Caco-2 (cell line): ENCODE measurements around the gene HES7. TPM values are rescaled to one million over a fixed set of nuclear protein-coding genes. Genes with fewer than 3 reads are reported as not detected.

ENCODE experiments used
- BruUV-seq: library from RNA; stranded (reverse); fragments of 400-500 nt; replicated peaks from 2 replicates; lab custom pipeline; 2021; lab: Mats Ljungman, UMichigan
- CTCF ChIA-PET: fragments of 300-600 bp; sonication (Branson Sonifier 250); formaldehyde crosslinking; loops from one replicate; lab custom pipeline; 2022; ENCODE audit warnings: antibody characterized with exemption; lab: Charles Lee
- POLR2A ChIA-PET: fragments of 300-600 bp; sonication (Branson Sonifier 250); formaldehyde crosslinking; loops from one replicate; lab custom pipeline; 2022; ENCODE audit warnings: antibody characterized with exemption; lab: Charles Lee
- DNase-seq, 2 experiments: peaks; one replicate each; pipeline versions ENCODE4 v3.0.0 to v3.0.0-alpha.2; 2020 to 2022
- H3K27me3 ChIP-seq: replicated peaks from 2 replicates; pipeline ENCODE4 v1.6.0; 2011; ENCODE audit warnings: low read length; ENCODE audit not compliant: control insufficient read depth, insufficient read depth
- H3K36me3 ChIP-seq: 2 replicates; pipeline ENCODE4 v1.5.1; 2011; ENCODE audit warnings: low read length; ENCODE audit not compliant: control insufficient read depth, insufficient read depth
- H3K4me1 ChIP-seq: fragments of 250-450 bp; sonication (Bioruptor Pico); 2 replicates; pipeline ENCODE4 v1.5.1; 2020; ENCODE audit warnings: mild to moderate bottlenecking
- H3K4me3 ChIP-seq: 2 replicates; pipeline ENCODE4 v1.5.1; 2011; ENCODE audit warnings: low read depth, mild to moderate bottlenecking, control low read depth, low read length
- H3K9me3 ChIP-seq: fragments of 250-450 bp; sonication (Bioruptor Pico); 2 replicates; pipeline ENCODE4 v1.5.1; 2020; ENCODE audit warnings: mild to moderate bottlenecking, moderate library complexity
- H3K27ac Mint-ChIP-seq: one replicate; pipeline ENCODE4 v1.8.0; 2022; ENCODE audit warnings: mixed read lengths; ENCODE audit not compliant: unreplicated experiment
- H3K27me3 Mint-ChIP-seq: one replicate; pipeline ENCODE4 v1.8.0; 2022; ENCODE audit warnings: mixed read lengths; ENCODE audit not compliant: insufficient read depth, unreplicated experiment
- H3K36me3 Mint-ChIP-seq: one replicate; pipeline ENCODE4 v1.8.0; 2022; ENCODE audit warnings: mild to moderate bottlenecking, mixed read lengths; ENCODE audit not compliant: insufficient read depth, unreplicated experiment
- H3K4me1 Mint-ChIP-seq: one replicate; pipeline ENCODE4 v1.8.0; 2022; ENCODE audit warnings: low read depth, mixed read lengths; ENCODE audit not compliant: unreplicated experiment
- H3K4me3 Mint-ChIP-seq: one replicate; pipeline ENCODE4 v1.8.0; 2022; ENCODE audit warnings: mild to moderate bottlenecking, moderate library complexity, mixed read lengths; ENCODE audit not compliant: unreplicated experiment
- H3K9me3 Mint-ChIP-seq: one replicate; pipeline ENCODE4 v1.8.0; 2022; ENCODE audit warnings: mixed read lengths; ENCODE audit not compliant: unreplicated experiment
- intact Hi-C: fragments of 100-400 bp; cut with micrococcal nuclease; formaldehyde crosslinking; loops from one replicate; pipeline ENCODE4 v1.10.0; 2022; ENCODE audit not compliant: unreplicated experiment
- total RNA-seq: library from RNA; stranded (reverse); gene quantifications from 2 replicates; pipeline ENCODE4 v1.2.3, GENCODE V29; 2022
- TF ChIP-seq, protein P1 (sequence below), 2 experiments: fragments of 200-600 bp in 1 of 2; IDR thresholded peaks; 1 replicate in 1 of 2; 2 replicates in 1 of 2; pipeline versions ENCODE4 v1.5.1 to v1.8.0; 2011 to 2022; ENCODE audit warnings: antibody characterized with exemption in 1 of 2, control low read depth in 1 of 2, inconsistent platforms in 1 of 2, low read depth in 1 of 2, low read length in 1 of 2, mild to moderate bottlenecking in 1 of 2, moderate library complexity in 1 of 2; ENCODE audit not compliant: insufficient read depth in 1 of 2, severe bottlenecking in 1 of 2, unreplicated experiment in 1 of 2

Gene HES7
- total RNA-seq, 1 experiment from 2014 or later = not detected

- Mint-ChIP-seq H3K27ac (no peak overlapping the region), H3K27me3 (peaks cover 3% of the 10 kb centered on the region), H3K9me3 (no peaks in the 10 kb centered on the region), H3K4me1 (peaks cover 5% of the 10 kb centered on the region), H3K36me3 (peaks cover 10% of the 10 kb centered on the region), H3K4me3 (no peak overlapping the region)
- TF ChIP-seq, protein P1, sequence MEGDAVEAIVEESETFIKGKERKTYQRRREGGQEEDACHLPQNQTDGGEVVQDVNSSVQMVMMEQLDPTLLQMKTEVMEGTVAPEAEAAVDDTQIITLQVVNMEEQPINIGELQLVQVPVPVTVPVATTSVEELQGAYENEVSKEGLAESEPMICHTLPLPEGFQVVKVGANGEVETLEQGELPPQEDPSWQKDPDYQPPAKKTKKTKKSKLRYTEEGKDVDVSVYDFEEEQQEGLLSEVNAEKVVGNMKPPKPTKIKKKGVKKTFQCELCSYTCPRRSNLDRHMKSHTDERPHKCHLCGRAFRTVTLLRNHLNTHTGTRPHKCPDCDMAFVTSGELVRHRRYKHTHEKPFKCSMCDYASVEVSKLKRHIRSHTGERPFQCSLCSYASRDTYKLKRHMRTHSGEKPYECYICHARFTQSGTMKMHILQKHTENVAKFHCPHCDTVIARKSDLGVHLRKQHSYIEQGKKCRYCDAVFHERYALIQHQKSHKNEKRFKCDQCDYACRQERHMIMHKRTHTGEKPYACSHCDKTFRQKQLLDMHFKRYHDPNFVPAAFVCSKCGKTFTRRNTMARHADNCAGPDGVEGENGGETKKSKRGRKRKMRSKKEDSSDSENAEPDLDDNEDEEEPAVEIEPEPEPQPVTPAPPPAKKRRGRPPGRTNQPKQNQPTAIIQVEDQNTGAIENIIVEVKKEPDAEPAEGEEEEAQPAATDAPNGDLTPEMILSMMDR (IDR thresholded peaks at IDR 0.05; ENCODE audit: insufficient read depth in 1 of 2, low read depth in 1 of 2, low read length in 1 of 2, severe bottlenecking in 1 of 2, unreplicated experiment in 1 of 2) = no peak
- Histone ChIP-seq H3K4me1 (no peaks in the 10 kb centered on the region), H3K36me3 (no peaks in the 10 kb centered on the region), H3K9me3 (no peaks in the 10 kb centered on the region), H3K4me3 (no peak overlapping the region), H3K27me3 (no peaks in the 10 kb centered on the region)
- no TSS peak for BruUV-seq
- ChIA-PET POLR2A (interaction anchor here (0.5 kb wide), 1 partner anchor 58 kb away, joined by 3 read pairs; the partner anchor contains the start of gene BORCS6), CTCF (no interaction called here)
- intact Hi-C loops = no loop called here
- no peak for DNase-seq
Measured at GRCh38 chr17:8131844-8132441, 8.0 kb upstream of the HES7 start.

- Mint-ChIP-seq H3K4me3 (no peak overlapping the region), H3K4me1 (peaks cover 27% of the 10 kb centered on the region), H3K9me3 (no peaks in the 10 kb centered on the region), H3K27ac (no peak overlapping the region), H3K36me3 (peaks cover 36% of the 10 kb centered on the region), H3K27me3 (peaks cover 3% of the 10 kb centered on the region)
- Histone ChIP-seq H3K36me3 (no peaks in the 10 kb centered on the region), H3K4me3 (no peak overlapping the region), H3K4me1 (no peaks in the 10 kb centered on the region), H3K9me3 (no peaks in the 10 kb centered on the region), H3K27me3 (no peaks in the 10 kb centered on the region)
- CTCF ChIA-PET = no interaction called here
- TF ChIP-seq, protein P1 (IDR thresholded peaks at IDR 0.05; ENCODE audit: insufficient read depth in 1 of 2, low read depth in 1 of 2, low read length in 1 of 2, severe bottlenecking in 1 of 2, unreplicated experiment in 1 of 2) = no peak
- BruUV-seq = no TSS peak
- POLR2A ChIA-PET = no interaction called here
- no peak for DNase-seq
- intact Hi-C loops = no loop called here
Measured at GRCh38 chr17:8128125-8128784, 4.3 kb upstream of the HES7 start.

DNA sequence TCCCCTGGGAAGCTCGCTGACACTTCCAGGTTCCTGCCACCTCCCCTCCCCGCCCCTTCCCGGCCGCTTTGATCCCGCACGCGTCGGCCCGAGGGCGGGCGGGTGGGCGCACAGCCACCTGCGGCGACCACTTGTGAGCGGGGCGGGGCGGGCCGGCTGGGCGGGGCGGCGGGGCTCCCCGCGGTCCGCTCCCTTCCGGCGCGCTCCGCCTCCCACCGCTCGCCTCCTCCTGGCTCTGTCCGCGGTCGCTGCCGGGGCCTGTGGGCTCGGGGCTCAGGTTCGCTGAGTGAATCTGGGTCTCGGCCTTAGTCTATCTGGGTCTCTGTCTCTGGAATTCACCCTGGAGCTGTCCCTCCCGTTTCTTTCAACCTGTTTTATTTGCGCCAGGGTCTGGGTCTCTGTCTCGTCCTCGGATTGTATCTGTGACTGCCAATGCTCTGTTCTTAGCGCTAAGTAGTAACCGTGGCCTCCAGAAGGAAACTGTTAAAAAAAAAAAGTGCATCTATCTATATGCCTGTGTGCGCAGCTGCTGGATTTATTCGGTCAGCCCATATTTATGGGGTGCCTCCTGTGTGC is 2.7 kb upstream of the HES7 start:
- peaks cover 27% of the 10 kb centered on the region for H3K4me1 Mint-ChIP-seq
- no peaks in the 10 kb centered on the region for H3K9me3 Mint-ChIP-seq
- peaks cover 36% of the 10 kb centered on the region for H3K36me3 Mint-ChIP-seq
- CTCF ChIA-PET = interaction anchor here (0.8 to 1.0 kb wide), 2 partner anchors 12 to 32 kb away, joined by 3 to 4 read pairs; no protein-coding TSS in a partner anchor
- no peaks in the 10 kb centered on the region for H3K36me3 ChIP-seq
- H3K27me3 Mint-ChIP-seq = peaks cover 3% of the 10 kb centered on the region
- TF ChIP-seq, protein P1 (IDR thresholded peaks at IDR 0.05; ENCODE audit: insufficient read depth in 1 of 2, low read depth in 1 of 2, low read length in 1 of 2, severe bottlenecking in 1 of 2, unreplicated experiment in 1 of 2) = no peak
- intact Hi-C loops = no loop called here
- POLR2A ChIA-PET = interaction anchor here (0.6 to 1.1 kb wide), 2 partner anchors 47 to 97 kb away, joined by 3 to 6 read pairs; no protein-coding TSS in a partner anchor
- peak overlapping the region; percentile 54 for H3K4me3 ChIP-seq
- no peaks in the 10 kb centered on the region for H3K9me3 ChIP-seq
- no peaks in the 10 kb centered on the region; the same call in 1 of the 2 replicates for H3K27me3 ChIP-seq
- peak overlapping the region; percentile 87 for H3K4me3 Mint-ChIP-seq
- DNase-seq = peak in 1 of 2 experiments; percentile 37
- H3K4me1 ChIP-seq = no peaks in the 10 kb centered on the region
- no TSS peak for BruUV-seq
- peak overlapping the region; percentile 64 for H3K27ac Mint-ChIP-seq
